ENCODE measurements around the gene ILF3. TPM values are rescaled to one million over a fixed set of nuclear protein-coding genes. Genes with fewer than 3 reads are reported as not detected.

The ILF3 gene
- polyA plus RNA-seq, 3 donors = 34.4 to 189 (median 48.1) TPM

- no peak overlapping the region for H3K9ac ChIP-seq (ENCODE audit: insufficient read depth, low read length, poor library complexity, severe bottlenecking)
- H3K4me1 ChIP-seq (ENCODE audit: control insufficient read depth in 1 of 2, insufficient read depth in 2 of 2, low read length in 2 of 2) = peaks cover 10 to 16% of the 10 kb centered on the region in 2 donors
- H3K36me3 ChIP-seq (replicated peaks in 1 of 2; ENCODE audit: control insufficient read depth in 1 of 2, insufficient read depth in 2 of 2, low read length in 2 of 2) = peaks cover 55 to 58% of the 10 kb centered on the region in 2 donors
- H3K27me3 ChIP-seq (ENCODE audit: control insufficient read depth in 2 of 2, insufficient read depth in 2 of 2, low read length in 2 of 2) = no peaks in the 10 kb centered on the region
- no peak for DNase-seq
- H4K20me1 ChIP-seq (ENCODE audit: insufficient read depth, low read length) = peaks cover 65% of the 10 kb centered on the region
- H3K4me3 ChIP-seq (replicated peaks in 1 of 3; ENCODE audit: low read depth in 2 of 3, low read length in 3 of 3) = no peak overlapping the region
- no peak overlapping the region for H3K4me3 Mint-ChIP-seq
- peaks cover 16% of the 10 kb centered on the region for H3K4me1 Mint-ChIP-seq
- 93% methylated on average over 5 of the region's 5 CpGs for WGBS (ENCODE audit: insufficient coverage)
- peaks cover 49 to 52% of the 10 kb centered on the region in 2 donors for H3K36me3 Mint-ChIP-seq
- intact Hi-C loops (cut with micrococcal nuclease) = loop anchor here in 1 of 2 donors (10.0 kb wide), 1 partner anchor 187 kb away; the partner anchor contains the start of gene KEAP1
- no peak overlapping the region for H3K4me2 ChIP-seq (replicated peaks; ENCODE audit: extremely low read depth, low read length, poor library complexity, severe bottlenecking)
- peak overlapping the region in 1 of 7 donors; percentile 83 for H3K27ac Mint-ChIP-seq
- no peak for TF ChIP-seq CTCF (IDR thresholded peaks at IDR 0.05)
- H3K79me2 ChIP-seq (ENCODE audit: insufficient read depth, low read length) = no peaks in the 10 kb centered on the region
- no peak overlapping the region for H2AFZ ChIP-seq (ENCODE audit: insufficient read depth, low read depth, low read length, poor library complexity, severe bottlenecking)
- H3K9me3 Mint-ChIP-seq = no peaks in the 10 kb centered on the region
- no peak overlapping the region for H3K27ac ChIP-seq (ENCODE audit: low read depth in 1 of 2, low read length in 2 of 2)
- H3K27me3 Mint-ChIP-seq (ENCODE audit: low read depth in 3 of 3) = peaks cover 3 to 6% (median 4%) of the 10 kb centered on the region in 3 donors
- H3K9me3 ChIP-seq (replicated peaks in 1 of 2; ENCODE audit: control insufficient read depth in 1 of 2, insufficient read depth in 1 of 2, low read length in 2 of 2) = no peaks in the 10 kb centered on the region
Observed at GRCh38 chr19:10691883-10692282, 37.7 kb downstream of the ILF3 start.

- no peaks in the 10 kb centered on the region for H3K9me3 Mint-ChIP-seq
- peaks cover 7 to 9% (median 9%) of the 10 kb centered on the region in 3 donors for H3K27me3 Mint-ChIP-seq (ENCODE audit: low read depth in 3 of 3)
- Histone ChIP-seq H2AFZ (ENCODE audit: insufficient read depth, low read depth, low read length, poor library complexity, severe bottlenecking) (no peak overlapping the region), H3K9ac (ENCODE audit: insufficient read depth, low read length, poor library complexity, severe bottlenecking) (no peak overlapping the region), H4K20me1 (ENCODE audit: insufficient read depth, low read length) (peaks cover 60% of the 10 kb centered on the region), H3K4me1 (ENCODE audit: control insufficient read depth in 1 of 2, insufficient read depth in 2 of 2, low read length in 2 of 2) (peaks cover 10 to 16% of the 10 kb centered on the region in 2 donors), H3K27ac (ENCODE audit: low read depth in 1 of 2, low read length in 2 of 2) (no peak overlapping the region), H3K27me3 (ENCODE audit: control insufficient read depth in 2 of 2, insufficient read depth in 2 of 2, low read length in 2 of 2) (no peaks in the 10 kb centered on the region), H3K79me2 (ENCODE audit: insufficient read depth, low read length) (no peaks in the 10 kb centered on the region), H3K4me3 (replicated peaks in 1 of 3; ENCODE audit: low read depth in 2 of 3, low read length in 3 of 3) (no peak overlapping the region), H3K9me3 (replicated peaks in 1 of 2; ENCODE audit: control insufficient read depth in 1 of 2, insufficient read depth in 1 of 2, low read length in 2 of 2) (no peaks in the 10 kb centered on the region), H3K4me2 (replicated peaks; ENCODE audit: extremely low read depth, low read length, poor library complexity, severe bottlenecking) (no peak overlapping the region), H3K36me3 (replicated peaks in 1 of 2; ENCODE audit: control insufficient read depth in 1 of 2, insufficient read depth in 2 of 2, low read length in 2 of 2) (peaks cover 47 to 49% of the 10 kb centered on the region in 2 donors)
- peaks cover 41 to 43% of the 10 kb centered on the region in 2 donors for H3K36me3 Mint-ChIP-seq
- DNase-seq = no peak
- WGBS (ENCODE audit: insufficient coverage) = 60% methylated on average over 1 of the region's 5 CpGs
- H3K4me3 Mint-ChIP-seq = no peak overlapping the region
- H3K27ac Mint-ChIP-seq = no peak overlapping the region
- TF ChIP-seq CTCF (IDR thresholded peaks at IDR 0.05) = no peak
- peaks cover 16% of the 10 kb centered on the region for H3K4me1 Mint-ChIP-seq
- intact Hi-C loops (cut with micrococcal nuclease) = loop anchor here in 1 of 2 donors (10.0 kb wide), 1 partner anchor 188 kb away; the partner anchor contains the start of gene KEAP1
Observed at GRCh38 chr19:10692673-10693264, 38.6 kb downstream of the ILF3 start.
